GM12873 (cell line): ENCODE data around the gene GRIK1.

Source experiments
- TF ChIP-seq, protein P1 (sequence below): IDR thresholded peaks from 2 replicates; pipeline ENCODE4 v1.5.1; 2012; ENCODE audit warnings: low read depth, mild to moderate bottlenecking, moderate library complexity, low read length, control low read depth; ENCODE audit not compliant: insufficient read depth; ENCODE audit errors: missing control alignments

GRIK1 gene

GRCh38 chr21:29887313-29888009, 52.3 kb downstream of the GRIK1 start:
- TF ChIP-seq, protein P1, sequence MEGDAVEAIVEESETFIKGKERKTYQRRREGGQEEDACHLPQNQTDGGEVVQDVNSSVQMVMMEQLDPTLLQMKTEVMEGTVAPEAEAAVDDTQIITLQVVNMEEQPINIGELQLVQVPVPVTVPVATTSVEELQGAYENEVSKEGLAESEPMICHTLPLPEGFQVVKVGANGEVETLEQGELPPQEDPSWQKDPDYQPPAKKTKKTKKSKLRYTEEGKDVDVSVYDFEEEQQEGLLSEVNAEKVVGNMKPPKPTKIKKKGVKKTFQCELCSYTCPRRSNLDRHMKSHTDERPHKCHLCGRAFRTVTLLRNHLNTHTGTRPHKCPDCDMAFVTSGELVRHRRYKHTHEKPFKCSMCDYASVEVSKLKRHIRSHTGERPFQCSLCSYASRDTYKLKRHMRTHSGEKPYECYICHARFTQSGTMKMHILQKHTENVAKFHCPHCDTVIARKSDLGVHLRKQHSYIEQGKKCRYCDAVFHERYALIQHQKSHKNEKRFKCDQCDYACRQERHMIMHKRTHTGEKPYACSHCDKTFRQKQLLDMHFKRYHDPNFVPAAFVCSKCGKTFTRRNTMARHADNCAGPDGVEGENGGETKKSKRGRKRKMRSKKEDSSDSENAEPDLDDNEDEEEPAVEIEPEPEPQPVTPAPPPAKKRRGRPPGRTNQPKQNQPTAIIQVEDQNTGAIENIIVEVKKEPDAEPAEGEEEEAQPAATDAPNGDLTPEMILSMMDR = no peak

GRCh38 chr21:29885491-29885890, 54.3 kb downstream of the GRIK1 start:
- TF ChIP-seq, protein P1 = no peak

- TF ChIP-seq, protein P1 = no peak
Observed at GRCh38 chr21:29875873-29876272, 63.9 kb downstream of the GRIK1 start.

DNA sequence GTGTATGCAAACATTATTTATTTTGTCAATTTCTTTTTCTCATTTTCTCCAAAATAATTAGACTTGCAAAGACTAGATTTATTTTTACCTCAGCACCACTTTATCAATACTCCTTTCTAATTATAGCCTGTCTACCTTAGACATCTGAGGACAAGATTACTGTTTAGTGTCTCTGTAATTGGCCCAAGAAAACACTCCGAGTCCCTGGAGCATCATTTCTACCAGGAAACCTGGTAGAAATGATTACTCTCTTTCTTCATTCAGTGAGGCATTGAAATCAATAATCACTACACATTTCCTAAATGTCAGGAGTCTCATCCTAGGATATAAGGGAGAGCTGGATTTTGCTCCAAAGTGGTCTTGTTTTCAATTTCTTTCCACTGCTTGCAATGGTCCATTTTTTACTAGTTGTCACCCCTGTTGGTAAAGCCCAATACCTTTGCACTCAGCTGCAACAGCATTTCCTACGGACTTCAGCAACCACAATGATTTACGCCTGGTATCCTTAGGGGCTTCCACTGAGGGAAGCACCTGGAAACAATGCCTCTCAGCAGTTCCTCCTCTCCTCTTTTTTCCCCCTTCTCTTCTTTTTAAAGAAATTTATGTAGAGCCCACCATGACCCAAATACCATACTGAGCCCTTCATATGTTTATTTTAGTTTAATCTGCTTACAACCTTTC, 64.6 kb downstream of the GRIK1 start:
- TF ChIP-seq, protein P1 = no peak

GRCh38 chr21:29873908-29874307, 65.9 kb downstream of the GRIK1 start:
- TF ChIP-seq, protein P1 = no peak

- TF ChIP-seq, protein P1 = no peak
Observed at GRCh38 chr21:29870814-29871213, 69.0 kb downstream of the GRIK1 start.

- TF ChIP-seq, protein P1 = no peak
Observed at GRCh38 chr21:29867796-29868195, 72.0 kb downstream of the GRIK1 start.
